Measurements from ENCODE around the gene GFER.

Gene GFER

DNA sequence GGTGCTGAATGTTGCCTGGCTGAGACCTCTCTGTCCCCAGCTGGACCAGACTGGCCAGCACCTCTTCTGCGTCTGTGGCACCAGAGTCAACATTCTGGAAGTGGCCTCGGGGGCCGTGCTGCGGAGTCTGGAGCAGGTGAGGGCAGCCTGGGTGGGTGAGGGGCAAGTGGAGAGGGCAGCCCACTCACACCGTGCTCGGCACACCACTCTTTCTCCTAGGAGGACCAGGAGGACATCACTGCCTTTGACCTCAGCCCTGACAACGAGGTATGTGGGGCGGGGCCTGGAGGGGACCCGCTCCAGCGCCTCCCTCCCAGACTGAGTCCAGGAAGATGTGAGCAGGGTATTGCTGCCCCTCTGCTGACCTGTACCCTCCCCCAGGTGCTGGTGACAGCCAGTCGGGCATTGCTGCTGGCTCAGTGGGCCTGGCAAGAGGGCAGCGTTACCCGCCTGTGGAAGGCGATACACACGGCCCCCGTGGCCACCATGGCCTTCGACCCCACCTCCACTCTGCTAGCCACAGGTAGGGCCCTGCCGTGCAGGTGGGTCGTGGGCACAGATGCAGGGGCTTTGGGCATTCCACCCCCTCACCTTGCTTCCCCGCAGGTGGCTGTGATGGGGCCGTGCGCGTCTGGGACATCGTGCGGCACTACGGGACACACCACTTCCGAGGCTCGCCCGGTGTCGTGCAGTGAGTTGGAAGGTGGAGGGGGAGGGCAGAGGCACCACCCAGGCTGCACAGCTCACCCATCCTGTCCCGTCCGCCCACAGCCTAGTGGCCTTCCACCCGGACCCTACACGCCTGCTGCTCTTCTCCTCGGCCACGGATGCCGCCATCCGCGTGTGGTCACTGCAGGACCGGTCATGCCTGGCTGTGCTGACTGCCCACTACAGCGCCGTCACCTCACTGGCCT, 9.6 kb upstream of the GFER start:
- no peak for DNase-seq (ENCODE audit: low read depth)

DNA sequence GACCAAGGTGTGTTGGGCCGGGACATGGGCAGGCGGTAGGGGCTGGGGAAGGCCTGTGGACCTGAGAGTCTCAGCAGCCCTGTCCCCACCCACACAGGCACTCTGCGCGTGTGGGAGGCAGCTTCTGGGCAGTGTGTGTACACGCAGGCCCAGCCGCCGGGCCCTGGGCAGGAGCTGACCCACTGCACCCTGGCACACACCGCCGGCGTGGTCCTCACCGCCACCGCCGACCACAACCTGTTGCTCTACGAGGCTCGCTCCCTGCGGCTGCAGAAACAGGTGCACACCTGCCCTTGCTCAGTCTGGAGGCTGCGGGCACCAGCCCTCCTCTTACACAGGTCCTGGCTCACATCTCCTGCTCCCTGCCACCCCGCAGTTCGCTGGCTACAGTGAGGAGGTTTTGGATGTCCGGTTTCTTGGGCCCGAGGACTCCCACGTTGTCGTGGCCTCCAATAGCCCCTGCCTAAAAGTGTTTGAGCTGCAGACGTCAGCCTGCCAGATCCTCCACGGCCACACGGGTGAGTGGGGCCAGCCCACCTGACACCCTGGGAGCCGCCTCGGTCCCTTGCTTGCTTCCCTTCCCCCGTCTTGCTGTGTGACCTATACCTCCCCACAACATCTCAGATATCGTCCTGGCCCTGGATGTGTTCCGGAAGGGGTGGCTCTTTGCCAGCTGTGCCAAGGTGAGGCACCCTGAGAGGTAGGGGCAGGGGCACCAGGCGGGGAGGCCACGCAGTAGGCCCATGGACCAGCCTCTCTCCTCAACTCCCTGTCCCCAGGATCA, 8.4 kb upstream of the GFER start:
- no peak for DNase-seq (ENCODE audit: low read depth)

DNA sequence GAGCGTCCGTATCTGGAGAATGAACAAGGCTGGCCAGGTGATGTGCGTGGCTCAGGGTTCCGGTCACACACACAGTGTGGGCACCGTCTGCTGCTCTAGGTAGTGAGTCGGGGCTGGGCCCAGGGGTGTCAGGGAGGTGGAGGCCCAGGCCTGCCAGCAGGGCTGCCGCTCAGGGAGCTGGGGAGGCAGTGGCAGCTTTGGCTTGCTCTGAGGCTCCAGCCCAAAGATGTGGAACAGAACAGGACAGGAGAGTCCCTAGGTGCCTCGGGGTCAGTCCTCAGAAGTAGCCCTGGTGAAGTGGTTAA, 7.8 kb upstream of the GFER start:
- DNase-seq (ENCODE audit: low read depth), result no peak

DNA sequence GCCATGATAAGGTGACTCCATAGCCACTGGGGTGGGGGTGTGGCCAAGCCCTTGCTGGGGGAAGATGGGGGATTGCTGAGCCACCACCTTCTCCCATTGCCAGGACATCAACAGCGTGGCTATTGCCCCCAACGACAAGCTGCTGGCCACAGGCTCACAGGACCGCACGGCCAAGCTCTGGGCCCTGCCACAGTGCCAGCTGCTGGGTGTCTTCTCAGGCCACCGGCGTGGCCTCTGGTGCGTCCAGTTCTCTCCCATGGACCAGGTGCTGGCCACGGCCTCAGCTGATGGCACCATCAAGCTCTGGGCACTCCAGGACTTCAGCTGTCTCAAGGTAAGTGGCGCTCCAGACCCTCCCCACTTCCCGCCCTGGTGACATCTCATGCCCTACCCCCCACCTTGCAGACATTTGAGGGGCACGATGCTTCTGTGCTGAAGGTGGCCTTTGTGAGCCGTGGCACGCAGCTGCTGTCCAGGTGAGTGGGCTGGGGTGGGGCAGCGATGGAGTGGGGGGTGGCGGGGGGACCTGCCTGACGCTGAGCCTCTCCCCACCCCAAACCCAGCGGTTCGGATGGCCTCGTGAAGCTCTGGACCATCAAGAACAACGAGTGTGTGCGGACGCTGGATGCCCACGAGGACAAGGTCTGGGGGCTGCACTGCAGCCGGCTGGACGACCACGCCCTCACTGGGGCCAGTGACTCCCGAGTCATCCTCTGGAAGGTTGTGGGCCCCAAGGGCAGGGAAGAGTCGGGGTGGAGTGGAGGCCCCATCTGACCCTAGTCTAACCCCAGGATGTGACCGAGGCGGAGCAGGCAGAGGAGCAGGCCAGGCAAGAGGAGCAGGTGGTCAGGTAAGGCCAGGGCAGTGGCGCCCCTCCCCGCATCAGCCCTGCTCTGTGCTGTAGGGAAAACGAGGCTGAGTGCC, 6.8 kb upstream of the GFER start:
- DNase-seq (ENCODE audit: low read depth), result no peak

DNA sequence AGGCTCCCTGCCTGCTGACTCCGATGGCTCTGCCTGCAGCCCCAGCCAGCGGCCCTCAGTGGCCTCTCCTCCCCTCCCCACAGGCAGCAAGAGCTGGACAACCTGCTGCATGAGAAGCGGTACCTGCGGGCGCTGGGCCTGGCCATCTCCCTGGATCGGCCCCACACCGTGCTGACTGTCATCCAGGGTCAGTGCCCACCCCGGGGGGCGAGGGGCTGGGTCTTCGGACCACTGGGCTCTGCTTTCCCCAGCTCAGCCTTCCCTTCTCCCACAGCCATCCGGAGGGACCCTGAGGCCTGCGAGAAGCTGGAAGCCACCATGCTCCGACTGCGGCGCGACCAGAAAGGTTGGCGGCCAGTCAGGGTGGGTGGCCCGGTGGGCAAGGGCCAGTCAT, 6.1 kb upstream of the GFER start:
- no peak for DNase-seq (ENCODE audit: low read depth)

DNA sequence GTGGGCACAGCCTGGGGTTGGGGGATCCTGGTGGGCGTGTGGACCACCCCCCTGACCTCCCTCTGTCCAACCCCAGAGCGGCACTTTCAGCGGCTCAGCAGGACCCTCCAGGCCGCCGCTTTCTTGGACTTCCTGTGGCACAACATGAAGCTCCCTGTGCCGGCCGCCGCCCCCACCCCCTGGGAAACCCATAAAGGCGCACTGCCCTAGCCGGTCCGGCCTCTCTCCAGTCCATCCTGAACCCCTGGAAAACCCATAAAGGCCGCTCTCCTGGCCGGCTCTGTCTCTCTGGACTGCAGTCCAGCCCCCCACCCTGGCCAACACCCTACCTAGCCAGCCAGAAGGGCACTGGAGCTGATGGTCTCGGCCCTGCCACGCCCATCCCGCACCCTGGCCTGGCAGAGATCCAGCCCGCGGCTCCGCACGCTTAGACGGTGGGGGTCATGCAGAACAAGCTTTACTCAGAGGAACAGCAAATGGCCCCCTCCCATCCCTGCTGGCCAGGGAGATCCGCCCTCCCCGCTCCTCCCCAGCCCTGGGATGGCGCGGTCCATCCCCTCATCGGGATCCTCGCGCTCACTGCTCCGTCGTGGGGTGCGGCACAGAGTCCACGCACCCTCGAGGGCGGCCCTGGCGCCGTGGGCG, 5.4 kb upstream of the GFER start:
- no peak for DNase-seq (ENCODE audit: low read depth)

DNA sequence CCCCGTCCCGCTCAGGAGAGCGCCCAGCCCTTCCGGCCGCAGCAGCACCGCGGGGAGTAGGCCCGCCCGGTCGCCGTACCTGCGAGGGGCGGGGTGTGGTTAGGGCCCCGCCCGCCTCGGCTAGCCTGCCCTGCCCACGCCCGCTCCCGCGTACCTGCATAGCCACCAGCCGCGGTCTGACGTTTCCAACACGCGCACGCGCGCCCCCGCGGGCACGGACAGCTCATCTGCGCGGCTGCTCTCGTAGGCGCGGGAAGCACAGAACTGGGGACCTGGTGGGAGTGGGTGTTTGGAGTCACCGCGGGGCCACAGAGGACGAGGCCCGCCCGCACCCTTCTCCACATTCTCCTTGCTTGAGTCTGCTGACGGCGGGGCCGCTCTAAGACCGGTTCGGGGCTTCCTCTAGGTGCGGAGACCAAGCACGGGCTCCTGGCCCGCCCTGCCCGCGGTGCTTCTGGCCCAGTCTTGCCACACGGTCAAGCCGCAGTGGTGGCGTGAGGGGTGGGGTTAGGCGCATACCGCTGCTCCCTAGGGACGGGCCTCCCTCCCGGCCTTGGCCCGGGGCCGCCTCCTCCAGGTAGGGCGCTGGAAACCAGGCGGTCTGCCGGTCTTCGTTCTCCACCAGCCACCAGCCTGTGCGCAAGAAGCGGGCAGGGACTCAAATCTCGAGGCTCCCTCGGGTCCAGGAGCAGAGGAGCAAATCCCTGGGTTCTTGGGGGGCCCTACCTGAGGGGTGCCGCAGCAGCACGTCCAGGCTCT, 4.5 kb upstream of the GFER start:
- no peak for DNase-seq (ENCODE audit: low read depth)

DNA sequence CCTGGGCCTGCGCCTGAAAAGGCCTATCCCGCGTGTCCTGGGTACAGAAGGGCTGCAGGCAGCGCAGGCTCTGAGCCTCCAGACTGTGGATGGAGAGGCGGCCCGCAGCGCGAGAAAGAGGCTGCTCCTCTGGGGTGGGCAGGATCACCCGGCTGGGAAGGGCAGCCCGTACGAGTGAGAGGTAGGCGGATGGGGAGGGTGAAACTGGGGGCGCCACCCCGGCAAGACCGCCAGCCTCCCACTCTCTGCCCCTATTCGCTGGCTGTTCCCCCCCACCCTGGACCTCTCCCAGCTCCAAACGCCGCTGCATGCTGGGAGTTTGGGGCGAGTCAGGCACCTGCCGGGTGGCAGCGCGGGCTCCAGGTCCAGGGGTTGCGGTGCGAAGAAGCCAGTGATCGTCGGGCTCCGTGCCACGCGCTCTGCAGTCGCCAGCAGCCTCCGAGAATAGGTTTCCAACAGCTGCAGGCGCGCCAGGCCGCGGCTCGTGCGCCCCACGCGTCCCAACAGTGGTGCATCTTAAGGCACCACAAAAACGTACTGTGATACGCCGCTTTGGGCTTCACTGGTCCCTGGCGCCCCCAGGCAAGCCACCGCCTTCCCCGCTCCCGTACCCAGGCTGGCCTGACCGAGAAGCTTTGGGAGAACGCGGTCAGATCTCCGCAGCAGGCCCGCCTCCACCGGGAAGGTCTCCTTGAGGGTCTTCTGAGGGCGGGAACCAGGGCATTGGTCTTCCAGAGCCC, 3.8 kb upstream of the GFER start:
- no peak for DNase-seq (ENCODE audit: low read depth)

DNA sequence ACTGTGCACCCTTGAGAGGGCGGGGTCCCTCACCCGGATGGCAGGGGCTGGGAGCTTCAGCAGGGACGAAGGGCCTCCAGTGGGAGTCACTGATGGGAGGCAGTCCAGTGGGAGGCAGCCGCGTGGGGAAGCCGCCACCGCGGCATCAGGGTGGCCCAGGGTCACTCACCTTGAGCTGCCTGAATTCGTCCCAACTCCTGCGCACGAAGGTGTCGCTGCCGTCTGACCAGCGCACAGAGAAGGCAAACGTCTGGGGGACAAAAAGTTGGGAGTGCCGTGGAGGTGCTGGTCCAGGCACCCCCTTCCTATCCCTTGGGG, 3.3 kb upstream of the GFER start:
- DNase-seq (ENCODE audit: low read depth), result no peak

DNA sequence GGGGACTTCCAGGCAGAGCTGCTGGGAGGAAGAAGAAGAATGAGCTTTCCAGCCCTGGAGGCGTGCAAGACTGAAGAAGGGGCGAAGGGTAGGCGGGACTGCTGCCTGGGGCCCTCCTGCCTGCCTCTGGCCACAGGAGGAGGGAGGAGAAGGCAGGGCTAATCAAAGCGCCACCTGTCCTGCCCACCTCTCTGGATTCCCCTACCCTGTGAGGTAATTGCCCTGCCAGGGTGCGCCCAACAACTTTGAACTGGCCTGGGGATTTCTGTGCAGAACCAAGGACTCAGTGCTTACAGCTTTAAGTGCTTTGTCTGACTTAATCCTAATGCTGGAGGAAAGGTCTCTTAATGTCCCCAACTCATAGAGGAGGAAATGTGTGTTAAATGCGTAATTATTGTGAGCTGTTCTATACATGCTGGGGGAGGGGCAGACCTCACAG, 2.6 kb upstream of the GFER start, which contains the start of gene NOXO1:
NOXO1 (minus strand) TSS at position 72 of the 439 bp plus-strand sequence. CDS start 290 bp downstream, outside the sequence.
- DNase-seq (ENCODE audit: low read depth), result no peak

DNA sequence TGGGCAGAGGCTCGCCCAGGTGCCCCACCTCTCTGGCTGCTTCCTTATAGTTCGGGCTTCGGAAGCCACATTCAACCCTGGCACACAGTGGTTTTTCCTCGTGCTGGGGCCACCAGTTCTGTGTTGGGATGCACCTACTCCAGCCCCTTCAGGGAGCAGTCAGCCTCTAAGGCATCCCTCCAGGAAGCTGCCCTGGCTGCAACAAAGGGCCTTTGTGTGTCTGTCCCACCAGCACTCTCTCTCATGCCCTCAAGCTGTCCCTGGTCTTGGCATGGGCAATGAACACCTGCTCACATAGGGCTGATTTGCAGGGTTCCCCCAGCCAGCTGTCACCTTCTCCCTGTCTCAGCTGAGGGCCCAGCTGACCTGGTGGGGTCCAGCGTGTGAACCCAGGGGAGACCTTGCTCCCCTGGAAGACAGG, 2.0 kb upstream of the GFER start:
- DNase-seq (ENCODE audit: low read depth), result no peak

DNA sequence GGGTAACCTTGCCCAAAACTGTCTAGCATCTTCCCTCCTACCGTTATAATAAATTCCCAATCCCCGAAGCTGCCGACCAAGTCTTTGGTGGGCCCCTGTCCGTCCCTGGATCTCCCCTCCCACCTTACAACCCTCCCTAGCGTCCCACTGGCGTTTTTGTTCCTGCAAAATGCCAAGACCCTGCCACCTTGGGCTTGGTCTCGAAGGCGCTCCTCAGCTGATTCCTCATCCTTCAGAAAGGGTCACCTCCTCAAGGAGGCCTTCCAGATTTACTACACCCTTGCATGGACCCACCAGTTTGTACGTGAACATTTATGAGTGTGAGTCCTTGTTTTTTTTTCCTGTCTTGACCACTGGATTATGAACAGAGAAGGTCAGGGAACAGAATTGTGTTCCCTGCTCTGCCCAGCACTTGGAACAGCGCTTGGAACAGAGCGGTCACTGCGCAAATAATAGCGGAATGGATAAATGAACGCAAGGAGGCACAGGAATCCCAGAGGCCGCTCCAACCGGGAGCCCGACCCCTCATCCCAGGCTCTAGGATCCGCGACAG, 926 bp upstream of the GFER start:
- DNase-seq (ENCODE audit: low read depth), result no peak

DNA sequence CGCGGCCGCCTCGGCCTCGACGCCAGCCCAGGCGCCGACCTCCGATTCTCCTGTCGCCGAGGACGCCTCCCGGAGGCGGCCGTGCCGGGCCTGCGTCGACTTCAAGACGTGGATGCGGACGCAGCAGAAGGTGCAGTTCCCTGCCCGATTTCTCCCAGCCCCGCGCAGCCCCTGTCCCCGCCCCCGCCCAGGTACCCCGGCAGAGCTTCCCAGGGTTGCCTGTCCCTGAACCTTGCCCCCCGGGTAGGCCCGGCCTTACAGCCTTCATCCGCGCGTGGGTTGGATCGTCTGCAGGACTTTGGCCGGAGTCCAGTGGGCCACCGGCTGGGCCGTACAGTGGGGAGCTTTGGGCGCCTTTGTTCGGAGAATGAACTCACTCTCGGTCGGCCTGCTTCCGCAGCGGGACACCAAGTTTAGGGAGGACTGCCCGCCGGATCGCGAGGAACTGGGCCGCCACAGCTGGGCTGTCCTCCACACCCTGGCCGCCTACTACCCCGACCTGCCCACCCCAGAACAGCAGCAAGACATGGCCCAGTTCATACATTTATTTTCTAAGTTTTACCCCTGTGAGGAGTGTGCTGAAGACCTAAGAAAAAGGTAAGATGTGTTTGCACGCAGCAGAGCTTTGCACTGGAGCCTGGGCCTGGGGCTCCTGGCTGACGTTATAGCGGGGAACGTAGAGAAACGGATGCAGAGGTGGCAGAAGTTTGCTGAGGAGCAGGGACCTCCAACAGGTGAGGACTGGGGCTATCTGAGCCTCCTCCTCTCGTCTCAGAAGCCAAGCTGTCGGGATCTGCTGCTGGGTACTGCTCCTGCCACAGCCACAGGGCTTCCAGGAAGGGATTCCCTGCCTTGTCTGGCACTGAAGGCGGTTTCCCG, 593 bp downstream of the GFER start:
- DNase-seq (ENCODE audit: low read depth), result no peak

DNA sequence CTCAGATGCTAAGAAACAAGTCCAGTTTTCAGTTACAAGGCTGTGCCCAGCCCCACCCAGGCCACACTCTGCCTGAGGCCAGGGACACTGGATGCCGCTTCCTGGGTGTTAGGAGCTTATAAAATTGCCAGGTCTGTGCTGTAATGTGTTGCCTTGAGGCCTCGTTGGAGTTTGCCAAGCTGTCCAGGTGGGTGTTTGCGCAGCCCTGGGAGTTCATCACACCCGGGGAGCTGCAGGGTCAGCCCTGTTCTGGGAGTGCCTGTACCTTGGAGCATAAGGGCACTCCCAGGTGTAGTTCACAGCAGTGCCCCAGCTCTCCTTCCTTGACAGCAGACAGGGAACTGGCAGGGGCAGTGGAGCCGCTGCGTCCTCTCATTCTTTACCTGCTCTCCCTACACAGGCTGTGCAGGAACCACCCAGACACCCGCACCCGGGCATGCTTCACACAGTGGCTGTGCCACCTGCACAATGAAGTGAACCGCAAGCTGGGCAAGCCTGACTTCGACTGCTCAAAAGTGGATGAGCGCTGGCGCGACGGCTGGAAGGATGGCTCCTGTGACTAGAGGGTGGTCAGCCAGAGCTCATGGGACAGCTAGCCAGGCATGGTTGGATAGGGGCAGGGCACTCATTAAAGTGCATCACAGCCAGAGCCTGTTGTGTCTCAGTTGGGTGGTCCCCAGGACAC, 1.6 kb downstream of the GFER start:
- no peak for DNase-seq (ENCODE audit: low read depth)

DNA sequence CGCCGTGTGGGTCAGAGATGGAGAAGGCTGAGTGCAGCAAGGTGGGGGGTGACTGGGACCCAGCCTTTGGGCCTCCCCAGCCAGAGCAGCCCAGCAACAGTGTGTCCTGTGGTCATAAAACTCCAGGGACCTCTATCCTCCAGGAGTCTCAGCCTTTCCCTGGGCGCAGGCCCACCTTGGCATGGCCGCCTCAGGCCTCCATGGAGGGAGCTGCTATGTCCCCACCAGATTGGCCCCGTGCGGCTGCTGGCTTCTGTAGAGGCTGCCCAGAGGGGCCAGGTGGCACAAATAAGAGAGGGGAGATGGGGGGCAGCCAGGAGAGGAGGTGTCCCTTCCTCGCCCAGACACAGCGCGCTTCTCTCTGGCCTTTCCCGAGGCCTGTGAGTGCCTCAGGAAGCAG, 3.2 kb downstream of the GFER start:
- no peak for DNase-seq (ENCODE audit: low read depth)

DNA sequence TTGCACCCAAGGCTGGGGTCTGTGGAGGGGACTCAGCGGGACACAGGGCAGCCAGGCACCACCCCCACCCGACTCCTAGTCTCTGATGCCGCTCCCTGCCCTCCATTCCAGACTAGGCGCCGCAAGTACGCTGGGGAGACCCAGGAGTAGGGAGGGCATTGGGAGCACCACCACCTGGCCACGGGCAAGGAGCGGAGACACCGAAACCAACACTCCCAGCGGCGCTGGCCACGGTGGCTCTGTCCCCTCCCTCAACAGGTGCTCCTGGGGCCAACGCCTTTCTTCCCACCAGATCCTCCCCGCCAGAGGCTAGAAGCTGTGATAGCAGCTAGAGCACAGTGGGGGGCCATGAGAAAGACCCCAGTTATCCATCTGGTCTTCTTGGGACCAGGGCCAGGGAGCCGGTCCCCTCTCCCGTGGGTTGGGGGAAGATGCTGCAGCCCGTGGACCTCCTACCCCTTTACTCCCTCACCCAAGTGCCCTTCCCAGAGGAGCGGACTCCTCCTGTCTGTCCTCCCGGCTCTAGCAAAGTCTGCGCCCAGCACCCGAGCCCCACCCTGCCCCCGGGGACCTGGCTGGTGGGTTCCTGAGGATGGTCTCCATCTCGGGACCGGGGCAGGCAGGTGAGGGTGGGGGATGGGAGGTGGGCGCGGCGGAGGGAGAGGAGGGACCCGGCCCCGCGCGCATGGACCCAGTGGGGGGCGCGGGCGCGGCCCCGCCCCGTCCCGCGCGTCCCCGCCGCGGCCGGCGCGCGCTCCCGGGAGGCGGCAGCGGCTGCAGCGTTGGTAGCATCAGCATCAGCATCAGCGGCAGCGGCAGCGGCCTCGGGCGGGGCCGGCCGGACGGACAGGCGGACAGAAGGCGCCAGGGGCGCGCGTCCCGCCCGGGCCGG, 5.5 kb downstream of the GFER start, which contains the start of gene SYNGR3:
SYNGR3 (plus strand) TSS at position 762 of the 892 bp plus-strand sequence. CDS start 133 bp downstream, outside the sequence.
- DNase-seq (ENCODE audit: low read depth), result no peak

DNA sequence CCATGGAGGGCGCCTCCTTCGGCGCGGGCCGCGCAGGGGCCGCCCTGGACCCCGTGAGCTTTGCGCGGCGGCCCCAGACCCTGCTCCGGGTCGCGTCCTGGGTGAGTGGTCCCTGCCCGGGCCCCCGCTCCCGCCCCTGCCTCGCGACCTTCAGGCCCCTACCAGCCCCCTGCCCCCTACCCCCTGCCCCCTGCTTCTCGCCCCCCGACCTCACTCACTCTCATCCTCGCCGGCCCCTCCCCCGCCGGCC, 6.0 kb downstream of the GFER start:
- no peak for DNase-seq (ENCODE audit: low read depth)

All from T follicular helper cell (primary cell).